Measurements from ENCODE around the gene MAP7D1. TPM values are rescaled to one million over a fixed set of nuclear protein-coding genes. Genes with fewer than 3 reads are reported as not detected.

Gene MAP7D1
- total and polyA plus RNA-seq, 2 experiments from 2014 or later, result 46.0 to 97.8 TPM

DNA sequence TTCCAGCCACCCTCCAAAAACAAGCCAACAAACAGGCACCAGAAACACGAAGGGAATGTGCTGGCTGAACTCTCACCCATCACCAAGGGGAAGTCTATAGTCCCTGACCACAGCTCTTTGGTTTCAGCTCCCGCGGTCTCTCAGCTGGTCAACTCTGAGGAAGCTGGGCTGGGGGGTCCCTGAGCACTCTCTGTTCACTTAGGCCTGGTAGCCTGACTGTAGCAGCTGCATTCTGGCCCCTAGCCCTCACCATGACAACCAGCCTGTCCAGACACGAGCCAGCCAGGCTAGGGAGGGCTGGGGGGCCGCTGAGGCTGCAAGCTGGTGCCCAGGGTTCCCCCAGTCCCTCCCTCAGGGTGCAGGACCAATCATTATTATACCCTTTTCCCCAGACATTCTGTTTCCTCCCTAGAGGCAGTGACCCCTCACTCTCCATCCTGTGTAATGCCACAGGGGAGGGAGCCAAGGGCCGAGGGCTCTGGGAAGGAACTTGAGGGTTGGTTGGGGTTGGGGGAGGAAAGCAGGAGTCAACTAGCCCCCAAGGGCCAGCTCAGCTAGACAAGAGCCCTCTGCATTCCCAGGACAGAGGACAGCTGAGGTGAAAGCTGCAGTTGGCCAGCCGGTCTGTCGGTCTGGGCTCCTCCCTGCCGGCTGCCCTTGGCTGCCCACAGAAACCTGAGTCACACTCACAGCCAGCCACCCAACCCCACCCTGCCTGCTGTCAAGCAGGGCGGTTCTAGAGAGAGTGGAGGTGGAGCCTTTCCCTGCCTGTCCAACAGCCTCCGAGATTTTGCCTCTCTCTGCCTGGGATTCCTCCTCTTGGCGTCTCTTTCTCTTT, 5.4 kb upstream of the MAP7D1 start:
- peaks cover 26% of the 10 kb centered on the region for H3K4me1 ChIP-seq (ENCODE audit: insufficient read depth)
- TF ChIP-seq EZH2phosphoT487 (IDR thresholded peaks at IDR 0.05; ENCODE audit: low read depth, severe bottlenecking, unreplicated experiment) (no peak), EZH2 (IDR thresholded peaks at IDR 0.05; ENCODE audit: borderline replicate concordance) (no peak)
- TF ChIP-seq, protein P1, sequence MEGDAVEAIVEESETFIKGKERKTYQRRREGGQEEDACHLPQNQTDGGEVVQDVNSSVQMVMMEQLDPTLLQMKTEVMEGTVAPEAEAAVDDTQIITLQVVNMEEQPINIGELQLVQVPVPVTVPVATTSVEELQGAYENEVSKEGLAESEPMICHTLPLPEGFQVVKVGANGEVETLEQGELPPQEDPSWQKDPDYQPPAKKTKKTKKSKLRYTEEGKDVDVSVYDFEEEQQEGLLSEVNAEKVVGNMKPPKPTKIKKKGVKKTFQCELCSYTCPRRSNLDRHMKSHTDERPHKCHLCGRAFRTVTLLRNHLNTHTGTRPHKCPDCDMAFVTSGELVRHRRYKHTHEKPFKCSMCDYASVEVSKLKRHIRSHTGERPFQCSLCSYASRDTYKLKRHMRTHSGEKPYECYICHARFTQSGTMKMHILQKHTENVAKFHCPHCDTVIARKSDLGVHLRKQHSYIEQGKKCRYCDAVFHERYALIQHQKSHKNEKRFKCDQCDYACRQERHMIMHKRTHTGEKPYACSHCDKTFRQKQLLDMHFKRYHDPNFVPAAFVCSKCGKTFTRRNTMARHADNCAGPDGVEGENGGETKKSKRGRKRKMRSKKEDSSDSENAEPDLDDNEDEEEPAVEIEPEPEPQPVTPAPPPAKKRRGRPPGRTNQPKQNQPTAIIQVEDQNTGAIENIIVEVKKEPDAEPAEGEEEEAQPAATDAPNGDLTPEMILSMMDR (IDR thresholded peaks at IDR 0.05; ENCODE audit: poor library complexity), result no peak
- H2AFZ ChIP-seq, result peak overlapping the region; percentile 41
- peak overlapping the region; percentile 67 for H3K4me2 ChIP-seq
- H3K4me3 ChIP-seq, result no peak overlapping the region
- peak overlapping the region; percentile 91 for H3K27ac ChIP-seq
- H3K9me2 ChIP-seq (replicated peaks; ENCODE audit: insufficient read depth), result no peaks in the 10 kb centered on the region
- H4K20me1 ChIP-seq (ENCODE audit: insufficient read depth, poor library complexity, severe bottlenecking), result no peaks in the 10 kb centered on the region
- DNase-seq (ENCODE audit: low spot score), result peak; percentile 97
- H3K79me2 ChIP-seq, result peaks cover 33% of the 10 kb centered on the region
- no peaks in the 10 kb centered on the region for H3K9me3 ChIP-seq (ENCODE audit: low read depth)
- 26% methylated on average over 12 of the region's 12 CpGs for WGBS (ENCODE audit: low lambda C conversion rate, missing lambda C conversion rate)
- no peaks in the 10 kb centered on the region for H3K27me3 ChIP-seq
- no peaks in the 10 kb centered on the region for H3K36me3 ChIP-seq (replicated peaks; ENCODE audit: insufficient read depth, low read depth)

DNA sequence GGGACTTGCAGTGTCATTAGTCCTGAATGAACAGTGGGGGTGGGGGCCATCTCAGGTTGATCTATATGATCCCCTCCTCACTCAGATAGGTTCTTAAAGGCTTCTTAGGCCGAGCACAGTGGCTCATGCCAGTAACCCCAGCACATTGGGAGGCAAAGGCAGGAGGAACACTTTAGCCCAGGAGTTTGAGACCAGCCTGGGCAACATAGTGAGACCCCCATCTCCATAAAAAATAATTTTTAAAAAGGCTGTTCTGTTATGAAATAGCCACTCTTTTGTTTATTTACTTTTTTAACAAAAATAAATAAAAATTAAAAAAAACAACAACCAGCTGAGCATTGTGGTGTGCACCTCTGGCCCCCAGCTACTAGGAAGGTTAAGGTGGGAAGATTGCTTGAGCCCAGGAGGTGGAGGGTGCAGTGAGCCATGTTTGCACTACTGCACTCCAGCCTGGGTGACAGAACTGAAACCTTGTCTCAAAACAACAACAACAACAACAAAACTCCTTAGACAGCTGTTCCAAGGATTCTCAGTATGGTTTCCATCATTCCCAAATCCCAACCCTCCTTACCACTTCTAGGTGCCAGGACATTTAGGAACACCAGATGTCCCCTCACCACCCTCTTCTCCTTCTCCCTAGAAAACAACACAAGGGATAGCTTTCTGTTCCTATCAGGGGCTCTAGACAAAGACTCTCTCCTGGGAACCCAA, 4.7 kb upstream of the MAP7D1 start:
- no peak for DNase-seq (ENCODE audit: low spot score)
- TF ChIP-seq EZH2phosphoT487 (IDR thresholded peaks at IDR 0.05; ENCODE audit: low read depth, severe bottlenecking, unreplicated experiment), result no peak
- no peak for TF ChIP-seq EZH2 (IDR thresholded peaks at IDR 0.05; ENCODE audit: borderline replicate concordance)
- TF ChIP-seq, protein P1 (IDR thresholded peaks at IDR 0.05; ENCODE audit: poor library complexity), result no peak
- peak overlapping the region; percentile 67 for H3K4me2 ChIP-seq
- H4K20me1 ChIP-seq (ENCODE audit: insufficient read depth, poor library complexity, severe bottlenecking), result no peaks in the 10 kb centered on the region
- peaks cover 26% of the 10 kb centered on the region for H3K4me1 ChIP-seq (ENCODE audit: insufficient read depth)
- H3K9me3 ChIP-seq (ENCODE audit: low read depth), result no peaks in the 10 kb centered on the region
- H3K36me3 ChIP-seq (replicated peaks; ENCODE audit: insufficient read depth, low read depth), result no peaks in the 10 kb centered on the region
- peaks cover 31% of the 10 kb centered on the region for H3K79me2 ChIP-seq
- H3K27me3 ChIP-seq, result no peaks in the 10 kb centered on the region
- H2AFZ ChIP-seq, result peak overlapping the region; percentile 41
- H3K9me2 ChIP-seq (replicated peaks; ENCODE audit: insufficient read depth), result no peaks in the 10 kb centered on the region
- H3K4me3 ChIP-seq, result no peak overlapping the region
- H3K27ac ChIP-seq, result peak overlapping the region; percentile 79
- 11% methylated on average over 1 of the region's 1 CpG for WGBS (ENCODE audit: low lambda C conversion rate, missing lambda C conversion rate)

GRCh38 chr1:36151845-36152203, 4.1 kb upstream of the MAP7D1 start:
- TF ChIP-seq EZH2phosphoT487 (IDR thresholded peaks at IDR 0.05; ENCODE audit: low read depth, severe bottlenecking, unreplicated experiment) (no peak), EZH2 (IDR thresholded peaks at IDR 0.05; ENCODE audit: borderline replicate concordance) (no peak)
- TF ChIP-seq, protein P1 (IDR thresholded peaks at IDR 0.05; ENCODE audit: poor library complexity), result no peak
- Histone ChIP-seq H3K27me3 (no peaks in the 10 kb centered on the region), H2AFZ (no peak overlapping the region), H3K4me2 (no peak overlapping the region), H4K20me1 (ENCODE audit: insufficient read depth, poor library complexity, severe bottlenecking) (no peaks in the 10 kb centered on the region), H3K4me3 (no peak overlapping the region), H3K79me2 (peaks cover 32% of the 10 kb centered on the region), H3K27ac (peak overlapping the region; percentile 79), H3K9me3 (ENCODE audit: low read depth) (no peaks in the 10 kb centered on the region), H3K36me3 (replicated peaks; ENCODE audit: insufficient read depth, low read depth) (no peaks in the 10 kb centered on the region), H3K4me1 (ENCODE audit: insufficient read depth) (peaks cover 26% of the 10 kb centered on the region), H3K9me2 (replicated peaks; ENCODE audit: insufficient read depth) (no peaks in the 10 kb centered on the region)
- WGBS (ENCODE audit: low lambda C conversion rate, missing lambda C conversion rate), result 57% methylated on average over 3 of the region's 3 CpGs
- DNase-seq (ENCODE audit: low spot score), result no peak

All from hepatocyte (in vitro differentiated cells).